HG02852 (cell line): ENCODE results near the gene ADISSP.
A peak's percentile ranks its signal among the peaks of the same experiment; 100 is the strongest.
"Not testable (repeated sequence)": the region's sequence is repeated elsewhere in the genome, so short reads cannot be mapped to it uniquely, and the experiment has no call there.

Experiments
- ATAC-seq: cut with Tn5 transposase; IDR thresholded peaks from one replicate; pipeline ENCODE4 v1.9.1; 2021; ENCODE audit warnings: mild to moderate bottlenecking, moderate library complexity; ENCODE audit not compliant: unreplicated experiment

Gene ADISSP

DNA sequence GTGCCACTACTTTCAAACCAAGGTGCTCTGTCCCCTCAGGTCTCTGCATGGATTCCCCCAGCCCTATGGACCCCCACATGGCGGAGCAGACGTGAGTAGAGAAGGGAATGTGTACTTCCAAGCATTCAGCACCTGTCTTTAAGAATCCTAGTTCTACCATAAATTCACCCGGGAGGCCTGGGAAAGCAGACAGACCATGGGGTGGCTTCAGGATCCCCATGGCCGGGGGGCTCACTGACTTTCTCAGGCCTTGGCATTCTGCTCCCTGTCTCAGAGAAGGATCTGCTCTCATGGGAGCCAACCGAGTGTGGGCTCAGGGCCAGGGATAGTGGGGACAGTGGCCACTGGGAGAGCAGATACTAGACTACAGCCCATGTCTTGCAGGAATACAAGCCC is 30.8 kb upstream of the ADISSP start:
- ATAC-seq = no peak

DNA sequence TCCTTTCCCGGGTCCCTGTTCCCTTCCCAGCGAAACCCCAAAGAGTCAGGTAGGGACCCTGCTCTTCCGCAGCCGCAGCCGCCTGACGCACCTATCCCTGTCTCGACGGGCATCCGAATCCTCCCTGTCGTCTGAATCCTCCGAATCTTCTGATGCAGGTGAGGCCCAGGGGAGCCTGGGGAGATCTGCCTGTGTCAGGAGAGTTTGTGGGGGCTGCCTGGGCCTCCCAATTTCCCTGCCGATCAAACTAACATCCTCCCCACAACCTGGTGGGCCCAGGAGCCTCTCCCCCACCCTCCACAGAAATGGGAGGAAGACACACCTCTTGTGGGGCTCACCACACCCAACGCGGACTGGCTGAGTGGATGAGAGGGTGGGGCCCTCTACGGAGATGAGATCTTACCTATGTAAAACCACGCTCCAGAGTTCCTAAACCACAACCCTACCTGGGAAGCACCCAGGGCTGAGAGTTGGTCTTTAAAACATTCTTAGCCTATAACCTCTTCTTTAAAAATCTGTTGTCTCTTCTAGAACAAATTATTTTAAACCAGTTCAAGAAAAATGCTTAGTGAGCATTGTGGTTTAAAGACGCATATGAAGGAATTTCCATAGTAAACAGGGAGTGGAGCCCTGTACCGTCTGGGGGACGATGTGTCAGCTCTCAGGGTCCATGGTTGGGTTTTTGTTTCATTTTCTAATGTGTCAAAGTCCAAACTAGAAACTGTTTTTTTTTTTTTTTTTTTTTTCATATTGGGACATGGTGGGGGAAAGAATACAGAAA is 30.2 kb upstream of the ADISSP start:
- ATAC-seq = no peak

DNA sequence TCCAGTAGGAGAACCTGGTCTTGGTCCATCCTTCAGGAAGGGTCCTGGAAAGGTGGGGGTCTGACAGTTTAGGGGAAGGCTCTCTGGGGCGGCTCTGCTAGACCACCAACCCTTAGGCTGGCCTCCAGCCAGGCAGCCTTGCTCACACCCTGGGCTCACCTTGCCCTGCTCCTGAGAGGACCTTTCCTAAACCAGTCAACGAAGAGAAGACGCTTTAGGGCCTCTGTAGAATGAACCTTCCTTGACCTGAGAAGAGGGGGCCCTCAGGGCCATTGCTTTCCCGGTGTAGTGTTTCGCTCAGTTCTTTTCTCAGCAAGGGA is 29.6 kb upstream of the ADISSP start:
- ATAC-seq = no peak

DNA sequence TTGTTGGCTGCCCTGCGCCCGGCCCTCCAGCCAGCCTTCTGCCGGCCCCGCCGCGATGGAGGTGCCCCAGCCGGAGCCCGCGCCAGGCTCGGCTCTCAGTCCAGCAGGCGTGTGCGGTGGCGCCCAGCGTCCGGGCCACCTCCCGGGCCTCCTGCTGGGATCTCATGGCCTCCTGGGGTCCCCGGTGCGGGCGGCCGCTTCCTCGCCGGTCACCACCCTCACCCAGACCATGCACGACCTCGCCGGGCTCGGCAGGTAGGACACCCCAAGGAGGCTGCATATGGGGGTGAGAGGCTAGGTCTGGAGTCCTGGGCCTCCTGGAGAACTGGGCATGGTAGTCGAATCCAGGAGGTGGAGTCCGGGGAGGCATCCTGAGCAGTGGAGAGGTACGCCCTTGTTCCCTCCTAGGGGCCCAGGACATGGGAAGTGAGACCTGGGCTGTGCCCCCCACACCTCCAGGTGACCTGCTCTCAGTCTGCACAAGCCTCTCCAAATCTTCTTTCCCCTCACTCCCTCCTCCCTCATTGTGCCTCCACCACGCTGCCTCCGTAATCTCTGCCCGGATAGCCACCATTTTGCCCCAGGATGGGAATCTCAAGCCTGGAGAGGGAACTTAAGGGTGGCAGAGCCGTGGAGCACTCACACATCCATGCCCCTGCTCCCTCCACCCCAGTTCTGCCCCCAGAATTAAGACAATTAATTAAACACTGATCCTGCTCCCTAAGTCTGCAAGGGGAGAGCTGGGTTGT is 29.1 kb upstream of the ADISSP start:
- ATAC-seq = no peak

DNA sequence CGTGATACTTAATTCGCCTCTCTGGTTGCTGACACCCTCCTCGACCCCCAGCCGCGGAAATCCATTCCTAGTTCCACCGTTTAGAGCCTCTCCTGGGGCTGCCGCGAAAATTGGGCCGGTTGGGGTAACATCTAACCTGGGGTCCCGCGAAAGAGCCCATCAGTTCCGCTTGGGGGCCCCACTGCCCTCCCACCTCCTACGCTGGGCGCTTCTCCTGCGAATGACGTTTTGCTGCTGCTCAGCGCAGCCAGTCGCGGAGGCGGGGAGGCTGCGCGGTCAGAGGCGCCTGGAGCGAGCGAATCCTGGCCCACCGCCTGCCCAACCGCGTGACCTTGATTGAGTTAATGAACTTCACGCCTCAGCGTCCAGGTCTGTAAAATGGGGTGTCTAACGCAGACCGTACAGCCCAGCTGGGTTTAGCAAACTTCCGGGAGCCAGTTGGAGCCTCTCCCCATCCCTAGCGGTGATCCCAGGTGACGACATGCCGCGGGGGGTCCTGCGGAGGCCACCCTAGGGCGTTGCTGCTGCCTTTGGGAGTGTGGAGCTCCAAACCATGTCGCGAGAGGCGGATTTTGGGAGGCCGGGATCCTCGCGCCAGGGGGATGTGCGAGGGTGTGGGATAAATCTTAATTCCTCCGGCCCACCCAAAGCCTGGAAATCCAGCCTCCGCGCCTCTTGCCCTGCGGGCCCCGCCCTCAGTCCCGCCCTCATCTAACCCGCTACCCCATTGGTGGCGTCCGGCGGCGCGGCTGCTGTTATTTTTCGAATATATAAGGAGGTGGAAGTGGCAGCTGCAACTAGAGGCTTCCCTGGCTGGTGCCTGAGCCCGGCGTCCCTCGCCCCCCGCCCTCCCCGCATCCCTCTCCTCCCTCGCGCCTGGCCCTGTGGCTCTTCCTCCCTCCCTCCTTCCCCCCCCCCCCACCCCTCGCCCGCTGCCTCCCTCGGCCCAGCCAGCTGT is 28.2 kb upstream of the ADISSP start, which contains the start of gene CDC25B:
Gene CDC25B, plus strand, starts transcription at position 800 of the 958 bp plus-strand sequence. CDS start 222 bp downstream, outside the sequence.
- peak; percentile 66 for ATAC-seq

DNA sequence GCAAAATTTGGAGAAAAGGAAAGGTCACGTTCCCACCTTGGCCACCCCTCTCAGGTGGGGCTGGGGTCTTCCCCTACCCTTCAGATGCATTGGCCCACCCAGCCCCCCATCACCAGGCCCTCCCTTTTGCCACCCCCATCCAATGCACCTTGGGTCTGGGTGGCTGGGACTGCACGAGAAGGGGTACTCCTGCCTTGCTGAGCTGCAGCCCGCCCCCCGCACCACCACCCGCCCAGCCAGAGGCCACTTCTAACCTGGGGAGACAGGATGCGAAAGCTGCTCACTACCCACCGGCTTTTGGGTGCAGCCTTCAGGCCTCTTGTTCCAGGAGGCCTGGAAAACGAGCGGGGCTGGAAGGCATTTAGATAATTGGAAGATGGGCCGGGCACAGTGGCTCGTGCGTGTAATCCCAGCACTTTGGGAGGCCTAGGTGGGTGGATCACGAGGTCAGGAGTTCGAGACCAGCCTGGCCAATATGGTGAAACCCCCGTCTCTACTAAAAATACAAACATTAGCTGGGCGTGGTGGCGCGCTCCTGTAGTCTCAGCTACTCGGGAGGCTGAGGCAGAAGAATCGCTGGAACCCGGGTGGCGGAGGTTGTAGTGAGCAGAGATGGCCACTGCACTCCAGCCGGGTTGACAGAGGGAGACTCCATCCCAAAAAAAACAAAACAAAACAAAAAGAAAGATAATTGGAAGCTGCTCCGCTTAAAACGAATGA is 27.3 kb upstream of the ADISSP start:
- no peak for ATAC-seq

DNA sequence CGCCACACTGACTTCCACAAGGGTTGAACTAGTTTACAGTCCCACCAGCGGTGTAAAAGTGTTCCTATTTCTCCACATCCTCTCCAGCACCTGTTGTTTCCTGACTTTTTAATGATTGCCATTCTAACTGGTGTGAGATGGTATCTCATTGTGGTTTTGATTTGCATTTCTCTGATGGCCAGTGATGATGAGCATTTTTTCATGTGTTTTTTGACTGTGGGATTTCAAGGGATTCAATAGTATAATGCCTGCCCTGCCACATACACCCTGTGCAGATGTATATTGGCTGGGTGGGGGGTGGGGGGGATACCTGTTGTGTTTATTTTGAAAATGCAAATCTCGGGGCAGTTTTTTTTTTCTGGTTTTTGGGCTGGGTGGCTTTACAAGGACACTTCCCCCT is 26.6 kb upstream of the ADISSP start:
- not testable (repeated sequence) for ATAC-seq

DNA sequence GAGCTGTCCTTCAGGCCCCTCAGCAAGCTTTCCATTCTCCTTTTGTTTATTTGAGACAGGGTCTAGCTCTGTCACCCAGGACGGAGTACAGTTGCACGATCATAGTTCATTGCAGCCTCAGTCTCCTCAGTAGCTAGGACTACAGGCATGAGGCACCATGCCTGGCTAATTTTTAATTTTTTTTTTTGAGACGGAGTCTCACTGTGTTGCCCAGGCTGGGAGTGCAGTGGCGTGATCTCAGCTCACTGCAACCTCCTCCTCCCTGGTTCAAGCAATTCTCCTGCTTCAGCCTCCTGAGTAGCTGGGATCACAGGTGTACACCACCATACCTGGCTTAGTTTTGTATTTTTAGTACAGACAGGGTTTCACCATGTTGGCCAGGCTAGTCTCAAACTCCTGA is 21.6 kb upstream of the ADISSP start:
- ATAC-seq = not testable (repeated sequence)

DNA sequence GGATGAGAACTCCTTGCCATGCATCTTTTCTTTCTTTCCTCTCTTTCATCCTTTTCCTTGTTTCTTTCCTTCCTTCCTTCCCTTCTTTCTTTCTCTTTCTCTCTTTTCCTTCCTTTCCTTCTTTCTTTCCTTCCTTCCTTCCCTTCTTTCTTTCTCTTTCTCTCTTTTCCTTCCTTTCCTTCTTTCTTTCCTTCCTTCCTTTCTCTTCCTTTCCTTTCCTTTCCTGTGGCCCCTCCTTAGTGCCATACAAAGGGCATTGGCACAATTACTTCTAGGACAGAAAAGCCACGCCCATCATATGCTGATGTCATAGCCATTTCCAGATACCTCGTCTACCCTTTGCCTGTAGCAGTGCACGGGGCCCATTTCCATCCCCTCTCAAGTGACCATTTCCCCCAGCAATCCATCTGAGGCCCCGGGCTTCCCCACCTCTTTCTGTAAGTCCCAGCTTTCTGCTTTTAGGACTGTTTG is 21.2 kb upstream of the ADISSP start:
- no peak for ATAC-seq

DNA sequence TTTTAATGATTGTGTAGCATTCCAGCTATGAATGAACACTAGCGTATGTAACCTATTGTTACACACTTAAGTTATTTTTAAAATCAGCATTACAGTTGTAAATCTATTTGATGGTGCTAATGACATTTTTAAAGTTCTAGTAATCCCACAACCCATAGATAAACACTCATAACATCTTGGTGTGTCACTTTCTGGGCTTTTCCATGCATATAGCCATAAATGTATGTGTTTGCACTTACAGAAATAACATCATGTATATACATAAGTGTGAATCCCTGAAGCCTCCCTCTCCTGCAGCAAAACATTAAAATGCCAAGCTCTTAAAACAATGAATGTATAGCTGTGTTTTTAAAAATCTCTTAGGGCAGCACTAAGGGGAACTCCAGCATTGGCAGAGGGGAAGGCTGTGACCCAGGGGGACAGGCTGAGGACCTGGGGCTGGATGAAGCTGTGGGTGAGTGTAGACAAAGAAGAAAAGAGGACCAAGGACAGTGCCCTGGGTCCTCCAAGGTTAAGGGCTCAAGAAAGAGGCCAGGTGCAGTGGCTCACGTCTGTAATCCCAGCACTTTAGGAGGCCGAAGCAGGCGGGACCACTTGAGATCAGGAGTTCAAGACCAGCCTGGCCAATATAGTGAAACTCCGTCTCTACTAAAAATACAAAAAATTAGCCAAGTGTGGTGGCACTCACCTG is 19.9 kb upstream of the ADISSP start:
- no peak for ATAC-seq

DNA sequence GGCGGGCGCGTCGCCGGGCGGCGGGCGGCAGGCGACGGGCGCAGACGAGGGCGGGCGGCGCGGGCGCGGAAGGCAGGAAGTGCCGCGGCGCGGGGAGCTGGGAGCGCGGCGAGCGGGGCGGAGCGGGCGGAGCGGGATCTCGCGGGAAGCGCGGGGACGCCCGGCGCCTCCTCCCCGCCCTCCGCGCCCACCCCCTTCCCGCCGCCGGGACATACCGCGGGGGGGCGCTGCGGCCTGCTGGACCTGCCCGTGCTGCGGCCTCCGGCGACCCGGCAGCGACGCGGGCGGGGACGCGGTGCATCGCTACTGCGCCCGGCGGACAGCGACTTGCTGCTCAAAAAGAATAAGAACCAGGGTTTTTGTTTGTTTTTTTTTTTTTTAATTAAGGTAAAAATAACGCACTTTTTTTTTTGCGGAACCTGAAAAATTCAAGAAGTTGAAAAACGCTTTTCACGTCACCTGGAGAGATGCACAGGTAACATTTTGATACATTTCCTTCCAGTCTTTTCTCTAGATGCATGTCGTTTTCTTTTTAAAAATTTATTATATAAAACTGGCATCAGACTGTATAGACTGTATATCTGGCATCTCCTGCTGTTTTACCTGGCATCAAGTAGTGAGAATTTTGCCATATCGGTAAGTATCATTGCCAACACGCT is 19.2 kb upstream of the ADISSP start, which contains the start of gene CENPB:
Gene CENPB, minus strand, starts transcription at position 76 of the 659 bp plus-strand sequence. CDS start 257 bp downstream, outside the sequence.
- peak; percentile 77 for ATAC-seq

DNA sequence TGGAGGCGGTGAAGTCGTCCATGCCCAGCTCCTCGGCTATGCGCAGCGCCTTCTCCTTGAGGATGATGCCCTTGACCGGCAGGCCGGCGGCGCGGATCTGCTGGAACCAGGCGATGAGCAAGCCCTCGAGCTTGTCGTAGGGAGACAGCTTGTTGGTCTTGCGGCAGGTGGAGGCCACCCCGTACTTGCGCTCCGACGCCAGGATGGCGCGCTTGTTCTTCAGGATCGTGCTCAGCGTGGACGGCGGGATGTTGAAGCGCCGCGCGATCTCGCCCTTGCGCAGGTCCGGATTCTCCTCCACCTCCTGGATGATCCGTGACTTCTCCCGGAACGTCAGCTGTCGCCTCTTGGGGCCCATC is 18.6 kb upstream of the ADISSP start:
- ATAC-seq = peak; percentile 16

DNA sequence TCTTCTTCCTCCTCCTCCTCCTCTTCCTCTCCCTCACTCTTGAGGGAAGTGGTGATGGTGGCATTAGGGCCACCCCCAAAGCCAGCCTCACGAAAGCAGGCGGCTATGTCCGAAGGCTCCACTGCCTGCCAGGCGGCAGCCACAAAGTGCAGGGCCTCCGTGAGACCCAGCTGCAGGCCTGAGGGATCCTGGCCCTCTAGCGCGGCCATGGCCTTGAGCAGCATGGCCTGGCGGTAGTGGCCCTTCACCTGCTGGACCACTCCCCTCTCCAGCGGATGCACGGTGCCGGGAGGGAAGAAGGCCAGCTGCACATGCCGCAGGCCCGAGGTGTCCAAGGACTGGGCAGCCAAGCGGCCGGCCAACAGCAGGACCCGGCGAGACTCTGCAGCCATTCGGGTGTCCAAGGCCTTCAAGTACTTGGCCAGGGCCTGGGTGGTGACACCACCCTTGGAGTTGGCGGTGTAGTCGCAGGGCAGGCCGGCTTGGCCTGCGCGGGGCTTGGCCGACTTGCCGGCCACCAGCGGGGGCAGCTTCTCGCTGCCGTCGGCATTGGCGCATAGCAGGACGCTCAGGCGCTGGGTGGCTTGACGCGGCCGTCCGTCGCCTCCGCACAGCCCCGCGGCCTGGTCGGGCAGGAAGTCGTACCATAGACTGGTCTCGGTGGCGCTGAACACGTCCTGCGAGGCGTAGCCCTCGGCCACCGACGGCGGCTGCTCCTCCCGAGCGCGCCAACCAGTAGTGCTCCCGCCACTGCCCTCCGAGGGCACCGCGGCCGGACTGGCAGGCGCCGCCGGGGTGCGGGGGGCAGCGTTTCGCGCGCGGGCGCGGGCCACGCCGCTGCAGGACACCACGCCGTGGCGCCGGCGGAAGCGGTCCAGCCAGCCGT is 17.9 kb upstream of the ADISSP start:
- ATAC-seq = no peak

DNA sequence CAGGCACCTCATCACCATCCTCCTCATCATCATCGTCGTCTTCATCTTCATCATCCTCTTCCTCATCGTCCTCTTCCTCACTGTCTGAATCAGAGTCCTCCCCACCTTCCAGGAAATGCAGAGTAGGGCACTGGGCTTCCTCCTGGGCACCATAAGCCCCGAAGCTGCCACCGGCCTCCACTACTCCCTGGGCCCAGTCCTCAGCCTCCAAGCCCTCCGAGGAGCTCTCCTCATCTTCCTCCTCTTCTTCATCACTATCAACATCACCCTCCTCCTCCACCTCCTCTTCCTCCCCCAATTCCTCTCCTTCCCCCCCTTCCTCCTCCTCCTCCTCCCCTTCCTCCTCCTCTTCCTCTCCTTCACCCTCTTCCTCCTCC is 17.3 kb upstream of the ADISSP start:
- ATAC-seq = no peak

DNA sequence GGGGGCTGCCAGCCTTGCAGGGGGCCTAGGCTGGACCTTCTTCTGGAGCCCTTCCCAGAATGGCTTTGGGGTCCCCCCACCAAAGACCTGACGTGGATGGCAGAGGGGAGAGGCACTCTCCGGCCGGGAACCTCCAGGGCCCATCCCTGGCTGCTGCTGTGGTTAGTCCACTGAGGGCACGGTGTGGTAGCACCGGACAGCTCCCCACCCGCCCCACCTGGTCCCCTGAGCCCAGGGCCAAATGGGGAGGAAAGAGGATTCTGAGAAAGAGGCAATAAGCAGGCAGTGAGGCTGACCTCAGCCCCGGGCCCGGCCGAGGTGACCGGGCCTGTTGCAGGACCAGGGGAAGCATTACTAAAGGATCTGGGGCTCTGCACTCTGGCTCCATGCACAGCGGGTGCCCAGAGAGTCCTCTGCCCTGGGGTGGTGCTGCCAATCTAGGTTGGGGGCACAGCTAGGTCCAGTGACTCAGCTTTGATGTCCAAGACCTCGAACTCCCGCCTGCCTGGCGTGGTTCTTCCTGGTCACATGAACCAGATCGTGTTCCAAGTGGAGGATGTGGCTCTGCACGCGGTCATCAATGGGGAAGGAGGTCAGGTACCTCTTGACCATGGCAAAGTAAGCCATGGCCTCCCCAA is 16.8 kb upstream of the ADISSP start:
- ATAC-seq = no peak

DNA sequence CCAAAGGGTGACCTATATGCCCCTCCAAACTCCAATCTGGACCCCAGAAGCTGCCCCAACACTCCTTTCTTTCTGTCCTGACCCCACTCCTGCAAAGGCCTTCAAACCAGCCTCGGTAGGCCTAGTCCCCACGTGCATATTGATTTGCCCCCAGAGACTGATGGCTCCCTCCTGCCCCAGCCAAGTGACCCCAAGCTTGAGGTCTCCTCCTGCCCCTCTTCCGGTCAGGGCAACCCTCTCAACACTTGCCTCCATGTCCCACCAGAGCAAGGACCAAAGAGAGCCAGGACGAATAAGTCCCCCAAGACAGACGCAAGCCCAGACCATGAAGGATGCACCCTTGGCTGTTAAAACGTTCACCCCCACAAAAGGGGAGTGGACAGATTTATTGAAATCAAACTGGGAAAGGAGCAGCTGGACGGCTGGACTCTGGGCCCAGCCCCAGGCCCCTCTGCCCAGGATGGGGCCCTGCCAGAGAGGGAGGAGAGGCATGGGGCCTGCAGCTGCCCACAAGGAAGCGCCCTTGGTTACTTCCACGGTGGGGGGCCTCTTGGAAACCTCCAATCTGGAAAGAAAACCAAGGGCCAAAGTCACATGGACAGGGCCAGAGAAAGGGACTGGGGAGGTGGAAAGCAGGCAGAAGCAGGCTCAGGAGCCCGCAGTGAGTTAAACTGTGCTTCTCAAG is 16.1 kb upstream of the ADISSP start:
- ATAC-seq = no peak

DNA sequence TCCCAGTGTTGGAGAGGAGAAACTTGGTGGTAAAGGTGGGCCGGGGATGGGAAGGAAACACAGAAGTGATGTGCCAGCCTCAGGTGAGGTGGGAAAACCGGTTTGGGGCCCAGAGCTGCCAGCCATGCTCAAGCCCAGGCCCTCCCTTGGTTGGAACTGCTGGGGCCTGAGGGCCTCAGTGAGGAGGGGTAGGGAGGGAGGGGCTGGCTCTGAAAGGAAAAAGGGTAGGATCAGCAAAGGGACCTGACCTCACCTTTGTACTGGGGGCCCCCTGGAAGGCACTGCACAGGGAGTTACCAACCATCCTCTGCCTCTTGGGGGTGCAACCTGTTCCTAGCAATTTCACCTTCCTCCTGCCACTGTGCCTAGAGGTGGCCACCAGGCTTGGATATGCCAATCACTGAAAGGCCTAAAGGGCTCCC is 15.5 kb upstream of the ADISSP start:
- no peak for ATAC-seq
